H9 (cell line): ENCODE data around the gene SRD5A2. TPM values are rescaled to one million over a fixed set of nuclear protein-coding genes. Genes with fewer than 3 reads are reported as not detected.

Source experiments
- DNase-seq: peaks from one replicate; pipeline ENCODE4 v3.0.0-alpha.2; 2017
- H2AFZ ChIP-seq: one replicate; pipeline ENCODE4 v1.6.1; 2013; ENCODE audit warnings: mild to moderate bottlenecking, low read length, control low read depth, moderate library complexity
- H2AK5ac ChIP-seq: 2 replicates; pipeline ENCODE4 v1.6.1; 2013; ENCODE audit warnings: low read length, control low read depth, mixed read lengths; ENCODE audit not compliant: insufficient read length
- H2BK120ac ChIP-seq: one replicate; pipeline ENCODE4 v1.6.1; 2013; ENCODE audit warnings: low read depth, mild to moderate bottlenecking, low read length, control low read depth, inconsistent platforms; ENCODE audit not compliant: poor library complexity, severe bottlenecking
- H2BK12ac ChIP-seq: 2 replicates; pipeline ENCODE4 v1.6.1; 2013; ENCODE audit warnings: low read length, control low read depth, mixed read lengths, low read depth; ENCODE audit not compliant: insufficient read length
- H2BK15ac ChIP-seq: 2 replicates; pipeline ENCODE4 v1.6.1; 2013; ENCODE audit warnings: low read depth, low read length, control low read depth
- H2BK20ac ChIP-seq: one replicate; pipeline ENCODE4 v1.6.1; 2013; ENCODE audit warnings: low read depth, mild to moderate bottlenecking, low read length, control low read depth, inconsistent platforms; ENCODE audit not compliant: poor library complexity, severe bottlenecking
- H2BK5ac ChIP-seq: 2 replicates; pipeline ENCODE4 v1.6.1; 2013; ENCODE audit warnings: low read length, control low read depth, mixed read lengths; ENCODE audit not compliant: insufficient read length
- H3K14ac ChIP-seq: 2 replicates; pipeline ENCODE4 v1.6.1; 2013; ENCODE audit warnings: low read length, control low read depth; ENCODE audit not compliant: insufficient read depth
- H3K18ac ChIP-seq: 2 replicates; pipeline ENCODE4 v1.6.1; 2013; ENCODE audit warnings: low read depth, mild to moderate bottlenecking, mixed read lengths, low read length, control low read depth; ENCODE audit not compliant: insufficient read length
- H3K23ac ChIP-seq: 2 replicates; pipeline ENCODE4 v1.6.1; 2013; ENCODE audit warnings: low read length, control low read depth, mixed read lengths, low read depth; ENCODE audit not compliant: insufficient read length
- H3K23me2 ChIP-seq: 2 replicates; pipeline ENCODE4 v1.6.1; 2013; ENCODE audit warnings: low read depth, mild to moderate bottlenecking, mixed read lengths, low read length, control low read depth; ENCODE audit not compliant: insufficient read length, poor library complexity, severe bottlenecking
- H3K27ac ChIP-seq: 2 replicates; pipeline ENCODE4 v1.5.1; 2013; ENCODE audit warnings: low read length, control low read depth, mixed read lengths, low read depth; ENCODE audit not compliant: insufficient read length
- H3K27me3 ChIP-seq: 2 replicates; pipeline ENCODE4 v1.6.1; 2013; ENCODE audit warnings: low read length, control low read depth, inconsistent platforms; ENCODE audit not compliant: insufficient read depth
- H3K4ac ChIP-seq: 2 replicates; pipeline ENCODE4 v1.6.1; 2013; ENCODE audit warnings: low read depth, mild to moderate bottlenecking, control low read depth, inconsistent platforms, low read length, moderate library complexity
- H3K4me1 ChIP-seq: 2 replicates; pipeline ENCODE4 v1.6.1; 2013; ENCODE audit warnings: low read length, control low read depth, inconsistent platforms; ENCODE audit not compliant: insufficient read depth
- H3K4me2 ChIP-seq: 2 replicates; pipeline ENCODE4 v1.6.1; 2013; ENCODE audit warnings: low read length, control low read depth, mixed read lengths; ENCODE audit not compliant: insufficient read length, insufficient read depth
- H3K56ac ChIP-seq: 2 replicates; pipeline ENCODE4 v1.6.1; 2013; ENCODE audit warnings: low read depth, mild to moderate bottlenecking, mixed read lengths, low read length, control low read depth; ENCODE audit not compliant: insufficient read length
- H3K79me1 ChIP-seq: 2 replicates; pipeline ENCODE4 v1.6.1; 2013; ENCODE audit warnings: low read depth, mild to moderate bottlenecking, moderate library complexity, low read length, control low read depth, inconsistent platforms; ENCODE audit not compliant: insufficient read depth, poor library complexity, severe bottlenecking
- H3K79me2 ChIP-seq: 2 replicates; pipeline ENCODE4 v1.6.1; 2013; ENCODE audit warnings: low read length, control low read depth, inconsistent platforms; ENCODE audit not compliant: insufficient read depth
- H3K9ac ChIP-seq: 2 replicates; pipeline ENCODE4 v1.6.1; 2013; ENCODE audit warnings: low read length, control low read depth, mixed read lengths; ENCODE audit not compliant: insufficient read length; ENCODE audit errors: extremely low read depth
- H3K9me3 ChIP-seq: one replicate; pipeline ENCODE4 v1.6.1; 2013; ENCODE audit warnings: low read depth, low read length, inconsistent platforms; ENCODE audit not compliant: control insufficient read depth
- H3T11ph ChIP-seq: one replicate; pipeline ENCODE4 v1.6.1; 2013; ENCODE audit warnings: mild to moderate bottlenecking, low read length, control low read depth, inconsistent platforms
- H4K20me1 ChIP-seq: one replicate; pipeline ENCODE4 v1.6.1; 2013; ENCODE audit not compliant: control insufficient read depth, insufficient read length, insufficient read depth
- H4K5ac ChIP-seq: 2 replicates; pipeline ENCODE4 v1.6.1; 2013; ENCODE audit warnings: low read depth, mild to moderate bottlenecking, mixed read lengths, low read length, control low read depth; ENCODE audit not compliant: insufficient read length
- H4K8ac ChIP-seq: replicated peaks from 2 replicates; pipeline ENCODE4 v1.6.1; 2013; ENCODE audit warnings: low read length, control low read depth, mixed read lengths, low read depth; ENCODE audit not compliant: insufficient read length
- H4K91ac ChIP-seq: 2 replicates; pipeline ENCODE4 v1.6.1; 2013; ENCODE audit warnings: low read depth, mild to moderate bottlenecking, moderate library complexity, mixed read lengths, low read length, control low read depth; ENCODE audit not compliant: insufficient read length
- H3K27ac Mint-ChIP-seq, 3 experiments: 2 replicates in 2 of 3; 3 replicates in 1 of 3; pipeline ENCODE4 v1.8.0; 2020 to 2021; ENCODE audit warnings: mixed read lengths in 3 of 3, mild to moderate bottlenecking in 1 of 3, moderate library complexity in 1 of 3
- H3K27me3 Mint-ChIP-seq: 2 replicates; pipeline ENCODE4 v1.8.0; 2021; ENCODE audit warnings: low read depth, mild to moderate bottlenecking, moderate library complexity, mixed read lengths
- H3K36me3 Mint-ChIP-seq, 3 experiments: 2 replicates in 2 of 3; 3 replicates in 1 of 3; pipeline ENCODE4 v1.8.0; 2020 to 2021; ENCODE audit warnings: low read depth in 3 of 3, mixed read lengths in 3 of 3; ENCODE audit not compliant: insufficient read depth in 1 of 3
- H3K4me1 Mint-ChIP-seq, 2 experiments: 2 replicates each; pipeline ENCODE4 v1.8.0; 2020; ENCODE audit warnings: mixed read lengths in 2 of 2
- H3K4me3 Mint-ChIP-seq, 2 experiments: 2 replicates in 1 of 2; 3 replicates in 1 of 2; pipeline ENCODE4 v1.8.0; 2020 to 2021; ENCODE audit warnings: mild to moderate bottlenecking in 2 of 2, mixed read lengths in 2 of 2, moderate library complexity in 1 of 2
- H3K9me3 Mint-ChIP-seq, 2 experiments: 2 replicates in 1 of 2; 3 replicates in 1 of 2; pipeline ENCODE4 v1.8.0; 2020; ENCODE audit warnings: mild to moderate bottlenecking in 2 of 2, mixed read lengths in 2 of 2, moderate library complexity in 1 of 2
- CTCF ChIP-seq: fragments of 200-600 bp; sonication (generic); conservative IDR thresholded peaks from 3 replicates; pipeline ENCODE4 v1.8.0; 2021; ENCODE audit warnings: antibody characterized with exemption, mild to moderate bottlenecking
- WGBS: extraction: QIAGEN DNeasy Blood & Tissue Kit; methylation state at CpG from one replicate; pipeline ENCODE4 v1.1.7; 2013; ENCODE audit warnings: missing lambda C conversion rate, low lambda C conversion rate, mixed read lengths; ENCODE audit not compliant: insufficient read length; ENCODE audit errors: extremely low coverage; 5-methylcytosine and 5-hydroxymethylcytosine counted together
- long read RNA-seq: library from polyadenylated mRNA; unstranded; transcript quantifications from one replicate; pipeline ENCODE4 v2.0.0, GENCODE V29; 2020
- total RNA-seq: library from RNA; stranded (reverse); gene quantifications from 2 replicates; pipeline ENCODE4 v1.2.1, GENCODE V29; 2021

Gene SRD5A2
- total RNA-seq, result not detected in 2 replicates
- long read RNA-seq, full-length matches to known transcripts, result 1 of 1 reads
- long read RNA-seq, partial matches to known transcripts, result 0 of 1 reads
- long read RNA-seq, other reads (novel, unspliced or antisense), result 0 of 1 reads

DNA sequence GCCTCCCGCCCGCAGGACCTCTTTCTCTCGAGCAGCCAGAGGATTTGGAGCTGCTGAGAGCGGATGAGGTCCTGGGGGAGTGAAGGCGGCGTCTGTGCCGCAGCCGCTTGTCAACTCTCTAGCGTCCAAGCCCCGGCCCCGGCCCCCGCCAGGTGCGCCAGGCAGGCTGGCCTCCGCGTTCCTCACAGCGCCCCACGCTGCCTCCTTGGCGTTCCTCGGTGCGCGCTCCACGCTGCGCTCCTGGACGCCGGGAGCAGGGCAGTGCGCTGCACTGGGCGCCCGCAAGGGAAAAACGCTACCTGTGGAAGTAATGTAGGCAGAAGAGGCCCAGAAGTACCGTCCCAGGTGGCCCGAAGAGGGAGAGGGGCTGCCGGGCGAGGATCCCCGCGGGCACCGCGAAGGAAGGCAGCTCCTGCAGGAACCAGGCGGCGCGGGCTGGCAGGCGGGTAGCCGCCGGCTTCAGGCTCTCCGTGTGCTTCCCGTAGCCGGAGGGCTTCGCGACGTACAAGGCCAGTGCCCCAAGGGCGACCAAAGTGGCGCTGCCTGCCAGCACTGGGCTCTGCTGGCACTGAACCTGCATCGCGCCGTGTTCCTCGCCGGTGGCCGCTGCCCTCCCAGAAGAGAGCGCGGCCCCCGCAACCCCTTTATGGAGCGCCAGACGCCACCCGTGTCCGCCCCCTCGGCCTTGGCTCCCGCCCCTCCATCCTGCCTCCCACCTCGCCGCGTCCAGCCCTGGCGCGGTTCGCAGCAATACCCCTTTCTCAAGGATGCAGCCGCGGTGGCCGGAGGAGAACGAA lies at the start of gene SRD5A2:
TSS of gene SRD5A2 (minus strand) at position 618 of the 797 bp plus-strand sequence. CDS start at position 580, 38 bp downstream.
- no peak for TF ChIP-seq CTCF
- Mint-ChIP-seq H3K27me3 (peaks cover 66% of the 10 kb centered on the region), H3K4me1 (peaks cover 15 to 18% of the 10 kb centered on the region in 2 experiments), H3K36me3 (peaks cover 0 to 4% (median 0%) of the 10 kb centered on the region in 3 experiments; a peak in 3 of 7 replicates), H3K27ac (peak within 1 kb of the TSS in 1 of 3 experiments; percentile 31; a peak in 1 of 7 replicates), H3K4me3 (peak within 1 kb of the TSS; percentile 56 to 79), H3K9me3 (peaks cover 0 to 11% of the 10 kb centered on the region in 2 experiments; a peak in 3 of 5 replicates)
- no peak within 1 kb of the TSS for H2BK20ac ChIP-seq
- no peak within 1 kb of the TSS for H3K56ac ChIP-seq
- H3K4me1 ChIP-seq, result no peaks in the 10 kb centered on the region; the same call in 1 of the 2 replicates
- no peak within 1 kb of the TSS for H2AK5ac ChIP-seq
- no peak within 1 kb of the TSS for H2AFZ ChIP-seq
- H4K8ac ChIP-seq, result no peak within 1 kb of the TSS
- H3K9me3 ChIP-seq, result no peaks in the 10 kb centered on the region
- no peak within 1 kb of the TSS for H3T11ph ChIP-seq
- H4K91ac ChIP-seq, result no peak within 1 kb of the TSS
- H3K4ac ChIP-seq, result no peak within 1 kb of the TSS
- H3K23me2 ChIP-seq, result peaks cover 9% of the 10 kb centered on the region
- H3K18ac ChIP-seq, result no peak within 1 kb of the TSS
- no CpG with 5 or more reads among the region's 76 CpGs for WGBS
- no peak within 1 kb of the TSS for H2BK5ac ChIP-seq
- DNase-seq, result peak; percentile 62
- no peak within 1 kb of the TSS for H2BK120ac ChIP-seq
- H3K4me2 ChIP-seq, result peak within 1 kb of the TSS; percentile 36
- no peak within 1 kb of the TSS for H3K23ac ChIP-seq
- H2BK12ac ChIP-seq, result no peak within 1 kb of the TSS
- H4K5ac ChIP-seq, result no peak within 1 kb of the TSS
- H3K79me1 ChIP-seq, result no peaks in the 10 kb centered on the region
- no peaks in the 10 kb centered on the region for H4K20me1 ChIP-seq
- H3K9ac ChIP-seq, result no peak within 1 kb of the TSS
- peaks cover 28% of the 10 kb centered on the region for H3K27me3 ChIP-seq
- no peak within 1 kb of the TSS for H3K27ac ChIP-seq
- H3K14ac ChIP-seq, result no peak within 1 kb of the TSS; the same call in 1 of the 2 replicates
- no peaks in the 10 kb centered on the region for H3K79me2 ChIP-seq
- no peak within 1 kb of the TSS; the same call in 1 of the 2 replicates for H2BK15ac ChIP-seq
